IMR-90 (cell line): ENCODE results near the gene SRD5A1. TPM values are rescaled to one million over a fixed set of nuclear protein-coding genes. Genes with fewer than 3 reads are reported as not detected.

Experiments used
- ATAC-seq: fragments of 200-7000 bp; cut with Tn5 transposase; 2 replicates; pipeline ENCODE4 v1.9.1; 2020; ENCODE audit warnings: low read depth, mild to moderate bottlenecking, moderate library complexity
- BruUV-seq: library from RNA; stranded (reverse); fragments of 400-500 nt; replicated peaks from 2 replicates; lab custom pipeline; 2021; lab: Mats Ljungman, UMichigan
- CTCF ChIA-PET: fragments of 300-600 bp; formaldehyde crosslinking; extraction: SDS; loops from one replicate; lab custom pipeline; 2021; ENCODE audit warnings: antibody characterized with exemption; lab: Yijun Ruan, JAX
- POLR2A ChIA-PET: fragments of 300-600 bp; sonication (Branson Sonifier 250); formaldehyde crosslinking; loops from one replicate; lab custom pipeline; 2022; ENCODE audit warnings: antibody characterized with exemption; ENCODE audit not compliant: unreplicated experiment; lab: Charles Lee
- DNase-seq: peaks from one replicate; pipeline ENCODE4 v3.0.0; 2013
- H2AFZ ChIP-seq: replicated peaks from 2 replicates; pipeline ENCODE3; 2013; ENCODE audit warnings: low read length, mild to moderate bottlenecking; ENCODE audit not compliant: poor library complexity
- H2AK5ac ChIP-seq: 2 replicates; pipeline ENCODE4 v1.6.1; 2013; ENCODE audit warnings: low read depth, low read length, inconsistent platforms
- H2AK9ac ChIP-seq: replicated peaks from 2 replicates; pipeline ENCODE3; 2013; ENCODE audit warnings: mild to moderate bottlenecking, low read depth, low read length, moderate library complexity; ENCODE audit not compliant: poor library complexity
- H2BK120ac ChIP-seq: 2 replicates; pipeline ENCODE4 v1.6.1; 2013; ENCODE audit warnings: low read depth, low read length, inconsistent platforms
- H2BK15ac ChIP-seq: 3 replicates; pipeline ENCODE4 v1.6.1; 2013; ENCODE audit warnings: low read depth, low read length, inconsistent platforms
- H2BK20ac ChIP-seq: 2 replicates; pipeline ENCODE4 v1.6.1; 2013; ENCODE audit warnings: low read depth, mild to moderate bottlenecking, inconsistent platforms, low read length, moderate library complexity
- H2BK5ac ChIP-seq: 2 replicates; pipeline ENCODE4 v1.6.1; 2013; ENCODE audit warnings: mild to moderate bottlenecking, low read depth, low read length, inconsistent platforms; ENCODE audit not compliant: poor library complexity, severe bottlenecking
- H3K14ac ChIP-seq: replicated peaks from 2 replicates; pipeline ENCODE4 v1.6.1; 2013; ENCODE audit warnings: low read depth, low read length, inconsistent platforms
- H3K18ac ChIP-seq: 2 replicates; pipeline ENCODE4 v1.6.1; 2013; ENCODE audit warnings: low read depth, low read length, control low read depth
- H3K23ac ChIP-seq: 2 replicates; pipeline ENCODE4 v1.6.1; 2013; ENCODE audit warnings: low read depth, low read length, inconsistent platforms
- H3K27ac ChIP-seq: 2 replicates; pipeline ENCODE4 v1.5.1; 2013; ENCODE audit warnings: mild to moderate bottlenecking, control low read depth, low read length; ENCODE audit not compliant: insufficient read depth
- H3K27me3 ChIP-seq: 2 replicates; pipeline ENCODE4 v1.6.1; 2013; ENCODE audit warnings: low read length; ENCODE audit not compliant: control insufficient read depth, insufficient read depth
- H3K36me3 ChIP-seq: 2 replicates; pipeline ENCODE4 v1.6.1; 2013; ENCODE audit warnings: low read length, mixed read lengths; ENCODE audit not compliant: control insufficient read depth, insufficient read depth
- H3K4ac ChIP-seq: 2 replicates; pipeline ENCODE4 v1.6.1; 2013; ENCODE audit warnings: low read depth, low read length, inconsistent platforms
- H3K4me1 ChIP-seq: 2 replicates; pipeline ENCODE4 v1.6.1; 2013; ENCODE audit warnings: low read length, mixed read lengths; ENCODE audit not compliant: control insufficient read depth, insufficient read depth
- H3K4me2 ChIP-seq: 2 replicates; pipeline ENCODE4 v1.6.1; 2013; ENCODE audit warnings: low read depth, mild to moderate bottlenecking, control low read depth, low read length, moderate library complexity
- H3K4me3 ChIP-seq: 2 replicates; pipeline ENCODE4 v1.5.1; 2013; ENCODE audit warnings: low read depth, mild to moderate bottlenecking, control low read depth, low read length, moderate library complexity; ENCODE audit not compliant: insufficient read depth
- H3K56ac ChIP-seq: 2 replicates; pipeline ENCODE4 v1.6.1; 2013; ENCODE audit warnings: low read length, inconsistent platforms; ENCODE audit not compliant: insufficient read depth; ENCODE audit errors: extremely low read depth
- H3K79me1 ChIP-seq, 2 experiments: 2 replicates each; pipeline ENCODE4 v1.6.1; 2013; ENCODE audit warnings: low read length in 2 of 2, inconsistent platforms in 1 of 2, low read depth in 1 of 2
- H3K9ac ChIP-seq: 2 replicates; pipeline ENCODE4 v1.6.1; 2013; ENCODE audit warnings: low read depth, low read length, control low read depth
- H3K9me1 ChIP-seq: 2 replicates; pipeline ENCODE4 v1.6.1; 2013; ENCODE audit warnings: low read length, inconsistent platforms; ENCODE audit not compliant: insufficient read depth
- H3K9me3 ChIP-seq: 2 replicates; pipeline ENCODE4 v1.6.1; 2013; ENCODE audit warnings: low read length; ENCODE audit not compliant: control insufficient read depth, insufficient read depth
- H4K20me1 ChIP-seq: 2 replicates; pipeline ENCODE4 v1.6.1; 2013; ENCODE audit warnings: low read length, inconsistent platforms; ENCODE audit not compliant: insufficient read depth
- H4K5ac ChIP-seq: 2 replicates; pipeline ENCODE4 v1.6.1; 2013; ENCODE audit warnings: mild to moderate bottlenecking, low read depth, low read length, control low read depth
- H4K8ac ChIP-seq, 2 experiments: 2 replicates each; pipeline ENCODE4 v1.6.1; 2013; ENCODE audit warnings: low read depth in 2 of 2, low read length in 2 of 2, control low read depth in 1 of 2, inconsistent platforms in 1 of 2
- H4K91ac ChIP-seq: 2 replicates; pipeline ENCODE4 v1.6.1; 2013; ENCODE audit warnings: low read depth, low read length, inconsistent platforms; ENCODE audit not compliant: insufficient read depth
- BHLHE40 ChIP-seq: fragments of 150-350 bp; IDR thresholded peaks from 2 replicates; pipeline ENCODE4 v1.6.1; 2016; ENCODE audit warnings: mild to moderate bottlenecking, low read depth, low read length
- CEBPB ChIP-seq: IDR thresholded peaks from 2 replicates; pipeline ENCODE4 v1.6.1; 2012; ENCODE audit warnings: low read depth, low read length, improper control_type of control experiment
- FOS ChIP-seq: fragments of 150-350 bp; IDR thresholded peaks from 2 replicates; pipeline ENCODE4 v1.6.1; 2016; ENCODE audit warnings: low read depth, low read length
- MAFK ChIP-seq: IDR thresholded peaks from 2 replicates; pipeline ENCODE4 v1.6.1; 2012; ENCODE audit warnings: low read depth, low read length, improper control_type of control experiment
- MAZ ChIP-seq: IDR thresholded peaks from 2 replicates; pipeline ENCODE4 v1.6.1; 2012; ENCODE audit warnings: low read depth, mild to moderate bottlenecking, low read length, improper control_type of control experiment, moderate library complexity, borderline replicate concordance
- MXI1 ChIP-seq: IDR thresholded peaks from 2 replicates; pipeline ENCODE4 v1.6.1; 2012; ENCODE audit warnings: low read depth, mild to moderate bottlenecking, low read length, moderate library complexity, borderline replicate concordance
- NFE2L2 ChIP-seq: fragments of 150-350 bp; IDR thresholded peaks from 2 replicates; pipeline ENCODE4 v1.6.1; 2016; ENCODE audit warnings: low read depth, mild to moderate bottlenecking, low read length
- POLR2A ChIP-seq: IDR thresholded peaks from 2 replicates; pipeline ENCODE4 v1.6.1; 2012; ENCODE audit warnings: mild to moderate bottlenecking, low read depth, low read length
- RAD21 ChIP-seq: IDR thresholded peaks from 2 replicates; pipeline ENCODE4 v1.6.1; 2012; ENCODE audit warnings: low read length, improper control_type of control experiment
- RFX5 ChIP-seq: IDR thresholded peaks from 2 replicates; pipeline ENCODE4 v1.8.0; 2012; ENCODE audit warnings: low read depth, mild to moderate bottlenecking, low read length, moderate library complexity
- WGBS, 2 experiments: methylation state at CpG; one replicate each; pipeline versions ENCODE4 v1.1.5 to v1.1.7; 2013; ENCODE audit warnings: missing lambda C conversion rate in 2 of 2; ENCODE audit not compliant: insufficient read length in 1 of 2; ENCODE audit errors: extremely low coverage in 2 of 2; 5-methylcytosine and 5-hydroxymethylcytosine counted together
- dilution Hi-C: fragments of 300-500 bp; cut with HindIII; formaldehyde crosslinking; loops from one replicate; pipeline ENCODE4 v1.14.3; 2018; ENCODE audit warnings: low sequenced_read_pairs; ENCODE audit not compliant: unreplicated experiment
- in situ Hi-C: fragments of 300-500 bp; cut with MboI; formaldehyde crosslinking; loops from 3 replicates; pipeline ENCODE4 v1.14.3; 2019; ENCODE audit warnings: low sequenced_read_pairs, inconsistent platforms, mixed read lengths
- intact Hi-C: fragments of 100-400 bp; cut with micrococcal nuclease; formaldehyde crosslinking; loops from 2 replicates; pipeline ENCODE4 v1.10.0; 2022
- polyA plus RNA-seq, 3 experiments: library from polyadenylated mRNA; depleted of rRNA; stranded (reverse); fragments of >200 nt; gene quantifications; 2 replicates each; pipeline ENCODE4 v1.2.3, GENCODE V29; 2012; ENCODE audit warnings: low replicate concordance in 1 of 3
- total RNA-seq: library from RNA; depleted of rRNA; stranded (reverse); fragments of >200 nt; gene quantifications from 2 replicates; pipeline ENCODE4 v1.2.3, GENCODE V29; 2012
- TF ChIP-seq, protein P1 (sequence below): conservative IDR thresholded peaks from 2 replicates; pipeline ENCODE4 v1.5.1; 2012; ENCODE audit warnings: mild to moderate bottlenecking, low read depth, low read length, improper control_type of control experiment

The SRD5A1 gene
- total and polyA plus RNA-seq, 2 of the 4 experiments (the other 2 are of a cell fraction), result 6.3 to 18.2 TPM

DNA sequence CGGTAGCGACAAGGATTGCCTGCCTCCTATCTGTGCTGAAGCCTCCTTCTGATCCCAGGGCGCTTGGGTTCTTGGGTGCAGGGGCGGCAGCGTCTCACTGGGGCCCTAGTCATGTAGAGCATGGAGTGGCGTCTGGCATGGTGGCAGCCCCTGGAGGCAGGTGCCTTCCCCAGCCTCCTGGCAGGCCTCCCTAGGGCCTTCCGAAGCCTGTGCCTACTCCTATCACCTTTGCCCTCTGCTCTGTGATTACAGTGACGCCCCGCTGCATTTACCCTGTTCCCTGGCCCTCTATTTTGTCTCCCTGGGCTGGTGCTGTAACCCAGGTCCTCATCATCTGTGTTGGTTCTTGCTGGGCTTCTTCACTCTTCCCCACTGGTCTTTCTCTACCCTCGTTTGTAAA lies 3.8 kb downstream of the SRD5A1 start:
- dilution Hi-C loops, result no loop called here
- Histone ChIP-seq H3K18ac (no peak overlapping the region), H3K14ac (no peak overlapping the region), H2BK120ac (no peak overlapping the region), H3K4me3 (no peak overlapping the region), H2AFZ (no peak overlapping the region), H2AK9ac (no peak overlapping the region), H3K9me3 (no peaks in the 10 kb centered on the region), H2BK20ac (no peak overlapping the region), H3K9me1 (peaks cover 16% of the 10 kb centered on the region), H4K8ac (no peak overlapping the region), H3K27ac (no peak overlapping the region), H3K4me2 (no peak overlapping the region), H2BK15ac (no peak overlapping the region), H4K91ac (no peak overlapping the region), H3K9ac (no peak overlapping the region), H2AK5ac (no peak overlapping the region), H3K4me1 (peaks cover 9% of the 10 kb centered on the region), H3K23ac (no peak overlapping the region), H4K5ac (no peak overlapping the region), H3K79me1 (peaks cover 30 to 67% of the 10 kb centered on the region in 2 experiments), H3K56ac (no peak overlapping the region), H2BK5ac (no peak overlapping the region), H3K4ac (no peak overlapping the region), H3K27me3 (no peaks in the 10 kb centered on the region), H3K36me3 (no peaks in the 10 kb centered on the region), H4K20me1 (peaks cover 41% of the 10 kb centered on the region)
- POLR2A ChIA-PET, result no interaction called here
- TF ChIP-seq RAD21 (no peak), CEBPB (no peak), MAZ (no peak), POLR2A (no peak), BHLHE40 (no peak), MAFK (no peak), MXI1 (no peak), FOS (no peak), RFX5 (no peak), NFE2L2 (no peak)
- TF ChIP-seq, protein P1, sequence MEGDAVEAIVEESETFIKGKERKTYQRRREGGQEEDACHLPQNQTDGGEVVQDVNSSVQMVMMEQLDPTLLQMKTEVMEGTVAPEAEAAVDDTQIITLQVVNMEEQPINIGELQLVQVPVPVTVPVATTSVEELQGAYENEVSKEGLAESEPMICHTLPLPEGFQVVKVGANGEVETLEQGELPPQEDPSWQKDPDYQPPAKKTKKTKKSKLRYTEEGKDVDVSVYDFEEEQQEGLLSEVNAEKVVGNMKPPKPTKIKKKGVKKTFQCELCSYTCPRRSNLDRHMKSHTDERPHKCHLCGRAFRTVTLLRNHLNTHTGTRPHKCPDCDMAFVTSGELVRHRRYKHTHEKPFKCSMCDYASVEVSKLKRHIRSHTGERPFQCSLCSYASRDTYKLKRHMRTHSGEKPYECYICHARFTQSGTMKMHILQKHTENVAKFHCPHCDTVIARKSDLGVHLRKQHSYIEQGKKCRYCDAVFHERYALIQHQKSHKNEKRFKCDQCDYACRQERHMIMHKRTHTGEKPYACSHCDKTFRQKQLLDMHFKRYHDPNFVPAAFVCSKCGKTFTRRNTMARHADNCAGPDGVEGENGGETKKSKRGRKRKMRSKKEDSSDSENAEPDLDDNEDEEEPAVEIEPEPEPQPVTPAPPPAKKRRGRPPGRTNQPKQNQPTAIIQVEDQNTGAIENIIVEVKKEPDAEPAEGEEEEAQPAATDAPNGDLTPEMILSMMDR, result no peak
- no TSS peak for BruUV-seq
- intact Hi-C loops, result no loop called here
- CTCF ChIA-PET, result no interaction called here
- ATAC-seq (no peak), DNase-seq (no peak)
- in situ Hi-C loops, result no loop called here
- WGBS, 2 experiments, result 87% methylated on average over 4 of the region's 10 CpGs; no CpG with 5 or more reads in 1 of the 2 experiments
